ENCODE results near the gene CCR2. TPM values are rescaled to one million over a fixed set of nuclear protein-coding genes. Genes with fewer than 3 reads are reported as not detected.
"Not testable (repeated sequence)": the region's sequence is repeated elsewhere in the genome, so short reads cannot be mapped to it uniquely, and the experiment has no call there.

Gene CCR2
- polyA plus RNA-seq, 1 experiment, result not detected

- Histone ChIP-seq H3K27me3 (ENCODE audit: control insufficient read depth, insufficient read depth, low read length) (no peaks in the 10 kb centered on the region), H3K4me3 (ENCODE audit: low read depth, low read length) (no peak overlapping the region), H3K9me3 (ENCODE audit: control insufficient read depth, insufficient read depth, low read length) (no peaks in the 10 kb centered on the region), H3K27ac (ENCODE audit: low read depth, low read length) (no peak overlapping the region)
- ChIA-PET POLR2A (no interaction called here), CTCF (no interaction called here)
- no peak for TF ChIP-seq CTCF (IDR thresholded peaks at IDR 0.05; ENCODE audit: low read depth, low read length)
- no peak for DNase-seq (ENCODE audit: low read depth, low spot score)
Observed at GRCh38 chr3:46318207-46318927, 35.5 kb upstream of the CCR2 start.

GRCh38 chr3:46321461-46322104, 32.3 kb upstream of the CCR2 start:
- no peaks in the 10 kb centered on the region for H3K9me3 ChIP-seq (ENCODE audit: control insufficient read depth, insufficient read depth, low read length)
- peaks cover 7% of the 10 kb centered on the region for H3K27me3 ChIP-seq (ENCODE audit: control insufficient read depth, insufficient read depth, low read length)
- ChIA-PET POLR2A (no interaction called here), CTCF (interaction anchor here (1.2 kb wide), 1 partner anchor 12 kb away, joined by 3 read pairs; no protein-coding TSS in a partner anchor)
- no peak for TF ChIP-seq CTCF (IDR thresholded peaks at IDR 0.05; ENCODE audit: low read depth, low read length)
- no peak for DNase-seq (ENCODE audit: low read depth, low spot score)
- H3K27ac ChIP-seq (ENCODE audit: low read depth, low read length), result no peak overlapping the region
- H3K4me3 ChIP-seq (ENCODE audit: low read depth, low read length), result no peak overlapping the region

GRCh38 chr3:46324036-46324435, 29.9 kb upstream of the CCR2 start:
- Histone ChIP-seq H3K27ac (ENCODE audit: low read depth, low read length) (no peak overlapping the region), H3K27me3 (ENCODE audit: control insufficient read depth, insufficient read depth, low read length) (peaks cover 7% of the 10 kb centered on the region), H3K9me3 (ENCODE audit: control insufficient read depth, insufficient read depth, low read length) (no peaks in the 10 kb centered on the region), H3K4me3 (ENCODE audit: low read depth, low read length) (no peak overlapping the region)
- no peak for TF ChIP-seq CTCF (IDR thresholded peaks at IDR 0.05; ENCODE audit: low read depth, low read length)
- no peak for DNase-seq (ENCODE audit: low read depth, low spot score)
- POLR2A ChIA-PET, result no interaction called here
- CTCF ChIA-PET, result no interaction called here

- Histone ChIP-seq H3K27ac (ENCODE audit: low read depth, low read length) (no peak overlapping the region), H3K9me3 (ENCODE audit: control insufficient read depth, insufficient read depth, low read length) (no peaks in the 10 kb centered on the region), H3K4me3 (ENCODE audit: low read depth, low read length) (no peak overlapping the region), H3K27me3 (ENCODE audit: control insufficient read depth, insufficient read depth, low read length) (peaks cover 7% of the 10 kb centered on the region)
- CTCF ChIA-PET, result no interaction called here
- DNase-seq (ENCODE audit: low read depth, low spot score), result no peak
- POLR2A ChIA-PET, result no interaction called here
- TF ChIP-seq CTCF (IDR thresholded peaks at IDR 0.05; ENCODE audit: low read depth, low read length), result no peak
Observed at GRCh38 chr3:46325645-46326300, 28.1 kb upstream of the CCR2 start.

- H3K4me3 ChIP-seq (ENCODE audit: low read depth, low read length); POLR2A ChIA-PET; CTCF ChIA-PET; H3K27ac ChIP-seq (ENCODE audit: low read depth, low read length); H3K27me3 ChIP-seq (ENCODE audit: control insufficient read depth, insufficient read depth, low read length); DNase-seq (ENCODE audit: low read depth, low spot score); H3K9me3 ChIP-seq (ENCODE audit: control insufficient read depth, insufficient read depth, low read length): not testable (repeated sequence)
Observed at GRCh38 chr3:46330676-46331075, 23.2 kb upstream of the CCR2 start.

All from AG04450 (cell line).